NCI-H2227 treated with DMSO at 0.1 percent for 48 hours (cell line): ENCODE data around the gene FSTL4.
"Not testable (repeated sequence)": the region's sequence is repeated elsewhere in the genome, so short reads cannot be mapped to it uniquely, and the experiment has no call there.

Experiments used
- DNase-seq: peaks from one replicate; lab custom pipeline; 2025; lab: John Stamatoyannopoulos, UW

Gene FSTL4

GRCh38 chr5:133222979-133223378 is 389.4 kb downstream of the FSTL4 start:
- DNase-seq, result no peak

- no peak for DNase-seq
These were observed 389.8 kb downstream of the FSTL4 start for GRCh38 chr5:133222521-133222920.

DNA sequence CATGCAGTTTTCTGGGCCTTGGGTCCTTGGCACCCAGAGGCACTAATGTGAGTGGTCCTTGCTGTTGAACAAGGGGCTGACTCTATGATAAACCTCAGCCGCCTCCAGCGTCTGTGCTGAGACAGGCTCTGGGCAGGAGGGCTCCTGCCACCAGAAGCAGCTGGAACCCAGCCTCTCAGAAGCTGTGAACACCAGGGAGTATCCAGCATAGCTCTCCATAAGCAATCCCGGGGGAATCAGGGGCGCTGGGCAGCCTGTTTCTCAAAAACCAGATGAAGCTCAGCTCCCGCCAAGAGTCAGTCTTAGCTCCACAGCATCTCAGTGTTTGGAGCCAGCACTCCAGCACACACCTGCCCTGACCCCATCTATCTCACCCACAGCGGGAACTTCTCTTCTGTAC is 390.3 kb downstream of the FSTL4 start:
- no peak for DNase-seq

- DNase-seq, result no peak
These were observed 391.3 kb downstream of the FSTL4 start for GRCh38 chr5:133220851-133221674.

DNA sequence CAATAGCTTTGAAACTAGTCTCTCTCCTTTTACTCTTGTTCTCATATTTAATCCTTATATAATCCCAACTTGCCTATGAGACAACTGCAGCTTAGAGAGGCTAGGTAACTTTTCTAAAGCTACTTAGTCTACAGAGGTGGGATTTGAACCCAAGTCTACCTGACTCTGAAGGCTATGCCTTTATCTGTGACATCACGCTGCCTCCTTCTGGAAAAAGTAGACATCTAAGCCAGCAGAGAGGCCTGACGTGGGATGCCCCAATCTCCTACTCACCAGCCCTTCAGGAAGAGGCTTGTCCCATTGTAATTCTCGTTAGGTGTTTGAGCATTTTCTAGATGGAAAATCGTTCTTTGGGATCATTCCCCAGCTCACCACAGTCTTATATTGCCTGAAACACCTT is 393.0 kb downstream of the FSTL4 start:
- DNase-seq, result no peak

DNA sequence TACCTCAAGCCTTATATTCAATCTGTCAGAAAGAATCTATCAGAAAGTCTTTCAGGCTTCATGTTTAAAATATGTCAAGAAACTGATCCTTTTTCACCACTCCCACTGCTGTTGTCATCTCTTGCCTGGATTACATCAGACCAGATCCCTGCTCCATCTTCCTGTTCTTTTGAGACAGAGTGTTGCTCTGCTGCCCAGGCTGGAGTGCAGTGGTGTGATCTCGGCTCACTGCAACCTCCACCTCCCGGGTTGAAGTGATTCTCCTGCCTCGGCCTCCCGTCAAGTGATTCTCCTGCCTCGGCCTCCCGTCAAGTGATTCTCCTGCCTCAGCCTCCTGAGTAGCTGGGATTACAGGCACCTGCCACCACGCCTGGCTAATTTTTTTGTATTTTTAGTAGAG is 396.2 kb downstream of the FSTL4 start:
- DNase-seq, result not testable (repeated sequence)

GRCh38 chr5:133214153-133214820 is 398.1 kb downstream of the FSTL4 start:
- no peak for DNase-seq

DNA sequence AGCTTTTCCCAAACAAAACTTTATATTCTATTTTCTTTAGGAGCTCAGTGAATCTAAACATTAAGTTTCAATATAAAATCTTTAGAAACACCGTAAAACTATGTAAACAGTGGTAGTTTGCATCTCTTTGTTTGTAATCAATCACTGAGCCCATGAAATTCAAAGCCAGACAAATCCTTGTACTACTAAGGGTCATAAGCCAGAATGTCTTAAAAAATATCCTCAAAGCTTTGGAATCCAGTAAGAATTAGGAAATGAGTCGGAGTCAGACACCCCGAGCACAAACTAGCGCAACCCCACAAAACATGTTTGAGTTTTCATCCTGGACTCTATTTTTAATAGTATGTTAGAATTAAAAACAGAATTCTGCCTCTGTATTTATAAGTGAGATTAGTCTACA is 406.7 kb downstream of the FSTL4 start:
- DNase-seq, result no peak

- no peak for DNase-seq
These were observed 407.1 kb downstream of the FSTL4 start for GRCh38 chr5:133205204-133205603.

GRCh38 chr5:133203317-133204305 is 408.7 kb downstream of the FSTL4 start:
- peak; percentile 52 for DNase-seq

DNA sequence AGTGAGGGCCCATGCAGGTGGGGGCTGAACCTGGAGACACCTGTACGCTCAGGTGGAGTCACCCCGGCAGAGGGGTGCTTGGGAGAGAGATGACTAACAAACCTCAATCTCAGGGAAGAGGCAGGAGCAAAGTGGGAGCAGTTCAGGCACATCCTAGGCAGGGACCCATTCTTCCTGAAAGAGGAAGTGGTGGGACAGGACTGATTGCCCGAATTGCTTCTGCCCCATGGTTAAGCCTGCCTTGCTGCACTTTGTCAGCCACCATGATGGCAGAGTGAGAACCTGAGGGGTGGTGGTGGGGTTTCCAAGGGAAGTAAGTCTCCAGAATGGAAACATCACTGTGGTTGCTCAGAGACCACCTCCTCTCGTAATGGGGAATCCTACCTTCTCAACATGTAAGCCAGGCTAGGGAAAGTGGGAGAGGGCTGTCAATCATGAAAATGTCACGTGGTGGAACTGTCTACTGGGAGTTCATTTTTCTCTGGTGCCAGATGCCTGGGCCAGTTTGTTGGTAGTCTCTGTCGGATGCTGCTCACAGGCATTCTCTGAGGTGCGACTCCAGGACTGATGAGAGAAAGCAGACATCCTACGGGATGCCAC is 410.2 kb downstream of the FSTL4 start:
- no peak for DNase-seq

- DNase-seq, result no peak
These were observed 411.0 kb downstream of the FSTL4 start for GRCh38 chr5:133201310-133201709.

DNA sequence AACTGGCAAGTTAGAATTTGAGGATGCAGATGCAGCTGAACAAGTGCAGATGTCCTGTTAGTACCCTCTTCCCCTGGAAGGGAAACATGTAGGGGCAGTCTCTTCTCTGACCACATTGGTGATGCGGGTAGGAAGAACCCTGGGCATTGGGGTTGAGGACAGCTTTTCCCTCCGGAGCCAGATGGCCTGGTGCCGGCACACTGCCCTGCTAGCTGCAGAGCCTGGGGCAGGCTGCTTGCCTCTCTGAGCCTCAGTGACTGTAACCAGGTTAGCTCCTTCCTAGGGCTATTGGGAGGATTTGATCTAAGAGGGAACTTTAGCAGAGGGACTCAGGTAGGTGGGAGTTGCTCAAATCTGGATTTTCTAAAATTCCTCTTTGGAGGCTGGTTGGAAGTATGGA is 412.1 kb downstream of the FSTL4 start:
- no peak for DNase-seq

- DNase-seq, result no peak
These were observed 412.7 kb downstream of the FSTL4 start for GRCh38 chr5:133199417-133200178.

DNA sequence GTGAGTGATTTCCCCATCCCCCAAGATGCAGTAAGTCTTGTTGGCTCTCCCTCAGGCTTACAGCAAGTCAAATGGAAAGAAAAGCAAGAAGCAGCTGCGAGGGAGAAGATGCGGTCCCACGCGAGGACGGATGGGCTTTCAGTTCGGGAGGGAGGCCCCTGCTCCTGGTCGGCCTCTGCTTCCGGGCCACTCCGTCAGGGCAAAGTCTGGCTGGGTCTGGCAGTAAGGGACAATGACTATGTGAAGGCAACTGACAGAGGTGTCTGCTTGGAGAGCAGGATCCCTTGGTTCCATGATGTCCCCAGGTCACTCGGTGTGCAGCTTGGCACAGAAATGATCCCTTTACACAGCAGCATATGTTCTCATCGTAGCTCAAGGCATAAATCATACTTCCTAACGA is 413.8 kb downstream of the FSTL4 start:
- no peak for DNase-seq

- no peak for DNase-seq
These were observed 415.8 kb downstream of the FSTL4 start for GRCh38 chr5:133196441-133197085.

GRCh38 chr5:133195250-133195649 is 417.1 kb downstream of the FSTL4 start:
- DNase-seq, result no peak

DNA sequence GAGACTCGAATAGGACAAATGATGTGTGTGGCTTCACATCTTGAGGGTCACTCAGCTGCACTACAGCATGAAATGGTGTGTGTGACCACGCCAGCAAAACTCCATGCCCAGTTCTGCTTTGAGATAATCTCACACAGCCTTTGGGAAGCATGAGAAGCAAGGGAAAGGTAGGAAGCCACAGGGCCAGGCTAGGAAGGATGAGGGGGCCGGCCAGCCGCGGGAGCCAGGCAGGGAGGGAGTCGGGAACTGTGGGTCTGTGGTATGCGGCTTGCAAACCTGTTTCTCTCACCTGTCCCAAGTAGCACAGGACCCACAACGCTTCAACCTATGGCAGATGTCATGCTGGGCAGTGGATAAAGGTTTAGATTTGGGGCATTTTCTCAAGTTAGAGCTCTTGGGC is 418.5 kb downstream of the FSTL4 start:
- no peak for DNase-seq

DNA sequence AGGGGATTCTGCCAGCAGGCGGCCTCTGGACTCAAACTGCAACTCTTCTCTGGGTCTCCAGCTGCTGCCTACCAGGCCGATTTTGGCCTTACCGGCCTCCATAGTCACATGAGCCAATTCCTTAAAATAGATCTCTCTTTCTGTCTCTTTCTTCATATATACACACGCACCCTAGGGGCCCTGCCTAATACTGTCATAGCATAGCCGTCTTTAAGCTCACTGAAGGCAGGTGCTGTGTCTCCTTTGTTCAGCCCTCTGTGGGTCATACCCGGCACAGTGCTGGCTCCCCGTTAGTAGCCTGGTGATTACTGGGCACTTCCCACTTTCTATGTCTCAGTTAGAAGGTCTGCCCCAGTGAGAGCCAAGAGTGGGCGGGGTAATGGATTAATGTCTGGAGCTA is 419.6 kb downstream of the FSTL4 start:
- DNase-seq, result no peak

GRCh38 chr5:133189881-133190280 is 422.5 kb downstream of the FSTL4 start:
- no peak for DNase-seq

- no peak for DNase-seq
These were observed 432.9 kb downstream of the FSTL4 start for GRCh38 chr5:133179405-133179804.
